Middle frontal gyrus (tissue), 1 donor: ENCODE data around the gene PTGDS.

Experiments
- DNase-seq: peaks from one replicate; pipeline ENCODE4 v3.0.0-alpha.2; 2015; ENCODE audit warnings: low spot score; ENCODE audit errors: extremely low spot score

PTGDS gene

GRCh38 chr9:136972743-136973142 is 4.6 kb upstream of the PTGDS start:
- no peak for DNase-seq

GRCh38 chr9:136973618-136974617 is 3.4 kb upstream of the PTGDS start:
- no peak for DNase-seq

- DNase-seq: no peak
These were observed 2.3 kb upstream of the PTGDS start for GRCh38 chr9:136974817-136975535.

- DNase-seq: peak; percentile 55
These were observed 1.7 kb upstream of the PTGDS start for GRCh38 chr9:136975644-136976043.

GRCh38 chr9:136977649-136978072 is 357 bp downstream of the PTGDS start:
- no peak for DNase-seq

- DNase-seq: peak; percentile 77
These were observed 965 bp downstream of the PTGDS start for GRCh38 chr9:136978073-136978864.

- DNase-seq: no peak
These were observed 1.7 kb downstream of the PTGDS start for GRCh38 chr9:136978865-136979544.

- no peak for DNase-seq
These were observed 2.7 kb downstream of the PTGDS start for GRCh38 chr9:136979769-136980587.

- no peak for DNase-seq
These were observed 3.6 kb downstream of the PTGDS start for GRCh38 chr9:136980669-136981478.

GRCh38 chr9:136981588-136982231 is 4.4 kb downstream of the PTGDS start:
- no peak for DNase-seq

GRCh38 chr9:136982232-136983051 is 5.1 kb downstream of the PTGDS start, which contains the start of gene LCNL1:
Gene LCNL1, plus strand, starts transcription at chr9:136982993. Its CDS starts 594 bp downstream, at chr9:136983587.
- no peak for DNase-seq

GRCh38 chr9:136983167-136983566 is 5.9 kb downstream of the PTGDS start:
- DNase-seq: no peak

- DNase-seq: no peak
These were observed 6.5 kb downstream of the PTGDS start for GRCh38 chr9:136983656-136984314.

- no peak for DNase-seq
These were observed 7.2 kb downstream of the PTGDS start for GRCh38 chr9:136984464-136985026.

GRCh38 chr9:136985027-136985602 is 7.8 kb downstream of the PTGDS start:
- DNase-seq: no peak

- no peak for DNase-seq
These were observed 8.5 kb downstream of the PTGDS start for GRCh38 chr9:136985853-136986252.
